GM21381 (cell line): ENCODE measurements around the gene ARHGAP25.

ENCODE experiments used
- ATAC-seq: cut with Tn5 transposase; IDR thresholded peaks from one replicate; pipeline ENCODE4 v1.9.1; 2021; ENCODE audit warnings: mild to moderate bottlenecking, moderate library complexity; ENCODE audit not compliant: unreplicated experiment

ARHGAP25 gene

GRCh38 chr2:68827666-68828065 lies 93.1 kb downstream of the ARHGAP25 start:
- no peak for ATAC-seq

GRCh38 chr2:68828887-68829708 lies 94.5 kb downstream of the ARHGAP25 start:
- no peak for ATAC-seq

GRCh38 chr2:68829749-68830148 lies 95.1 kb downstream of the ARHGAP25 start:
- ATAC-seq = no peak

GRCh38 chr2:68831686-68832232 lies 97.1 kb downstream of the ARHGAP25 start:
- ATAC-seq = no peak

DNA sequence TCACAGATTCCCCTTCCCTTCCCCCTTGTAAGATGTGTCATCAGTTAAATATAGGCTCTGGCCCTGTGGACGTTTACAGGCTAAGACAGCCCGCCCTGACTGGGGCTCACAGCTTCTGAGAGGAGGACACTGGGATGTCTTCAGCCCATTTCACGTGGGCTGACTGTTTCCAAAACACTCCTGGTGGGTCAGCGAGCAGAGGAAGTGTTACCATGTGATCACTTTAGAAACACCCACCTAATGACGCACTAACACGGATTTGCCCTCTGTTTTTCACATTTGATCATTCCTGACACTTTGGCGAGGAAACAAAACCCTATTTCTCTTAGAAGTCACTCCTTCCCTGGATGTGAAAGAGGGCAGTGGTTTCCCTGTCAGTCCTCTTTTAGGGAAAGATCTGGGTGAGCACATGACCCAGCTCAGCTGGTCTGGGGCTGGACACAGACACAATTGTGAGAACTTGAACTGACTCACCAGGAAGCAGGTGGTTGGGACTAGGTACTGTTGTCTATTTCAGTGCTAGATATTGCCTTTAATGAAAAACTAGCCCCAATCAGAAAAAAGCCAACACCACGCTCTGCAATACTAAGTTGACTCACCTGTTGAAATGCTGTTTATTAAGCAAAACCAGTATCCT lies 97.7 kb downstream of the ARHGAP25 start:
- peak; percentile 72 for ATAC-seq

DNA sequence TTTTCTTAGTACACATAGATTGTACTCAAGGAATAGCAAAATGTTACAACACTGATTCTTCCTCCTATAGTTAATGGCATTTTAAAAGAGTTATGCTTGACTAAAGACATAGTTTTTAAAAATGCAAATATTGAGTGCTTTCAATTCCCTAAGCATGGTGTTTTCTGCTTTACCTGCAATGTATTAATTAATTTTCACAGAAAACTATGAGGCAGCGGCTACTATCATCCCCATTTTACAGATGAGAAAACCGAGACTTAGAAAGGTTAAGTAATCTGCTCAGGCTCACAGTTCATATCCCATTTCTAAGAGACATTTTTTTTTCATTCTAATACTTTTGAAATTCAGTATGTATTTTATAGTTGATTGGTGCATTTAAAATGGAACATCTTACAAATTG lies 98.6 kb downstream of the ARHGAP25 start:
- no peak for ATAC-seq

DNA sequence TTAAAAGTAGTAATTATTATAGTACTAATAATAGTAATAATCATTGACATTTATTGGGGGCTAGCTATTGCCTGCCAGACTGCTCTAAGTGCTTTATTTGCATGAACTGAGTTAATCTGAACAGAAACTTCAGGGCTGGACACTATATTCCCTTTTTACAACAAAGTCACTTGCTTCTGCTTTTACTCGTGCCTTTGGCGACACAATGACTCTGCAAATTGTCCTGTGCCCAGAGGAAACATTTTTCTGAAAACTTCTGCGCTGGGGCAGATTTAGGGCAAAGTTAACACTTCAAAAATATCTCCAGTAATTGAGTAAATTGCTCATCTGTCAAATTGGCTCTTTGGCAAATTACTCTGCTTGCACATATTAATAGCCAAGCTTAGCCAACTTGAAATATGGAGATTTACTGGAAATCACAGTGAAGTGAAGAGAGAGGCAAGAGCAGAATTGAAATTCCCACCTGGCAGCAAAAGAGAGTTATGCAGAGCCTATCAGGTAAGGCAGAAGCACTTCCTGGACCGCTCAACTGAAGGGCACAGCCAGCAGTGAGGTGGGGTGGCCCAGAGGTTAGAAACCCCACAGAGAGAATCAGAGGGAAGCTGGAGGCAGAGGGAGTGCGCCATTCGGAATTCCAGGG lies 100.2 kb downstream of the ARHGAP25 start:
- no peak for ATAC-seq

DNA sequence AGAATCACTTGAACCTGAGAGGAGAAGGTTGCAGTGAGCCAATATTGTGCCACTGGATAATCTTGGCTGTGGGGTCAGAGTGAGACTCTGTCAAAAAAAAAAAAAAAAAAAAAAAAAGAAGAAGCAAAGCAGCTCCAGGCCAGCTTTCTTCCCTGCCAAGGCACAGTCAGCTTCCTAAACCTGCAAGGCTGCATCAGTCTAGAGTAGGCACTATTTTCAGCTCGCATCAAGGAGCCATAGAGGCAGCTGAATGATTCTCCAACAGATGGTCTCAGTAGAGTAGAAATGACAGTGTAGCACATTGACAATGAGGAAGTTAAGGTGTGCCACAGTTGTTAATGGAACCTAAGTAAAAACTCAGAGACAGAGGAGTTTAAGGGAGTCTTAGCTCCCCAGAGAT lies 101.0 kb downstream of the ARHGAP25 start:
- no peak for ATAC-seq

DNA sequence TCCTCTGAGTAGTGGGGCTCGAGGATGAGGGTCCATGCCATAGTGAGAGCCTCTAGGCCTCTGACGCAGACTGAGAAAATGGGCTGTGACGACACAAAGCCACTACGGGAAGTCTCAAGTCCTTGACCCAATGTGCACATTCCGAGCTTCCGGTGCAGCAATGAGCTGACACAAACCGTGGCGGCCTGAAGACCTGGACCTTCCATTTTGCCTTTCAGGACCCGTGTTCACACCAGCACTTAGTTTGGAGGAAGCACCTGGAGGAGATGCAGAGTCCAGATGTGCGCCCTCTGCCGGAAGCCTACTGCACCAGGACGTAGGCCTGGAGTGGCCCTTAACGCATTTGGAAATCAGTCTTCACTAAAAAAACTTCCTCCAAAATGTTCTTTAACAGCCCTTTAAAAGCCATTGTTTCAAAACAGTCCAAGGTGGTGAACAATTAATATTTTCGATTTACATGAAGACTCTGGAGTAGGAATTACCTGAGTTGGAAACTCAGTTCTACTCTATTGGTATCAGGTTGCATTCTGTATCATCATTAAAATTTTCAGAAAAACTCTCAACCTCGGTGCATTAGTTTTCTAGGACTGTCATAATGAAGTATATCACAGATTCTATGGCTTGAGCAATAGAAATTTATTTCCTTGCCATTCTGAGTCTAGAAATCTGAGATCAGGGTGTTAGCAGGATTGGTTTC lies 102.7 kb downstream of the ARHGAP25 start:
- ATAC-seq = no peak

- ATAC-seq = peak; percentile 65
Measured at GRCh38 chr2:68837861-68838341, 103.3 kb downstream of the ARHGAP25 start.

DNA sequence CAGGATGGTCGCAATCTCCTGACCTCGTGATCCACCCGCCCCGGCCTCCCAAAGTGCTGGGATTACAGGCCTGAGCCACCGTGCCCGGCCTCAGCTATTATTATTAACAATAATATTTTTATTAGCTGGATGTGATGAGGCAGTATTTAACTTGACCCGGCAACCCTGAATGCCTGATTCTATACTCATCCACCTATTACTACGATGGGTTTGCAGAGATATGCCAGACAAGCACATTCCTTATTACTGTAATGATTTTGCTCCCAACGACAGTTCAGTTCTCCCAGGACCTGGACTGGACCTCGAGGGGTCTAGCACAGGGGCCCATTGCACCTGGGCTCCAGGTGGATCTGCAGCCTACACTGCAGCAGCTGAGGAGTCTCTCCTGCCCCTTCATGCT lies 104.0 kb downstream of the ARHGAP25 start:
- no peak for ATAC-seq

DNA sequence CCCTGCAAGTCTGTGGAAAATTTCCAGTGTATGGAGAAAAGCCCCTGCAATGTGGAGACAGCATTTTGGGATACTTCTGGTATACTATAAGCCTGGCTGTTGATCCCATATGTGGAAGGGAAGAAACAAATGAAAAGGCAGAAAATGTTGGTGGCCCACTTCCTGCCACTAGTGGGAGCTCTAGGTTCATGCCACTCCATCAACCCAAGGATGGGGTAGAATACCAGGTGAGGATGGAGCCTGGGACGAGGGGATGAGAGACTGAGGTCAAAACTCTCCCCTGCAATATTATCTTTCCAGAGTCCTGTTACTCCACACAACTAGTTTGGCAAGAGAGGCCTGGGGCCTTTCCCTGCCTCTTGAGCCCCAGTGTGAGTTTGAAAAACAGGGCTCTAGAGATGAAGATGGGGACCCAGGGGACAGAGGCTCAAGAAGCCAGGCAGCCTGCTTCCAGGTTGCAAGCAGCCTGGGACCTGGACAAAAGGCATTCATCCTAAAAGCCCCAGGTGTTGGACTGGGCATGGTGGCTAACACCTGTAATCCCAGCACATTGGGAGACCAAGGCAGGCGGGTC lies 104.7 kb downstream of the ARHGAP25 start:
- ATAC-seq = no peak

GRCh38 chr2:68845043-68845442 lies 110.4 kb downstream of the ARHGAP25 start:
- ATAC-seq = no peak

- ATAC-seq = no peak
Measured at GRCh38 chr2:68846091-68846490, 111.5 kb downstream of the ARHGAP25 start.

DNA sequence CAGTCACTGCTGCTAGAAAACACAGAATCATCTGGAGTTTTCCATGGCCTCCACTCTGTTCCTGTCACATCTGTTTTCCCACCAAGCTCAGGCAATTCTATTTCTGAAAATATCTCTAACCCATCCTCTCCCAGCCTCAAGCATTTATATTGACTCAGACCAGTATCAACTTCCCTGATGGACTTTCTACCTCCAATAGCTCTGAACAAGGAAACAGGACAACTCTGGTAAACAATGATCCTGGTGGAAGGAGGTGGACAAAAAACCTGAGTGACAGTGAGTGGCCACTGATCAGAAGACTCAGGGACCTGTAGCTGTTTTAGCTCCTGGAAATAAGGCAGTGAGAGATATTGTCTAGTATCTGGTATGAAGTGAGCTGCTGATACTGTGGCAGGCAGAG lies 113.1 kb downstream of the ARHGAP25 start:
- ATAC-seq = no peak

DNA sequence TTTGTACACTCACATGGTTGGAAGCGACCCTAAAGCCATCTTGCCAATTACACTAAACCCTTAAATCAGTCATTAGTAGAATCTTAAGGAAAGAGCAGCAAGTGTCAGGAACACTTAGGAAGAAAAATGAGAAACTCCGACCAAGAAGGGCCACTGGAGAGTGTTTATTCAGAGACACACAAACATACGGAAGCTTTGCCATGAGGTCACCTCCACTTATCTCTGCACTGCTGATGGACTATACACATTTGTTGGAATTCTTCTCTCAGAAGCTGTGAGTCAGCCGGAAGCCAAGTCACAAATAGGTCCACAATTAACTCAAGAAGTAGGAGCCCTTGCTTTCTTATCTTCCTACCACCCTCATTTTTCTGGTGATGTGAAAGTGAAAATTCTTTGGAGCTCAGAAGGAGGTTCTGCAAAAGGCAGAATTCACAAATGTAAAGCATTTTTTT lies 115.0 kb downstream of the ARHGAP25 start:
- no peak for ATAC-seq

DNA sequence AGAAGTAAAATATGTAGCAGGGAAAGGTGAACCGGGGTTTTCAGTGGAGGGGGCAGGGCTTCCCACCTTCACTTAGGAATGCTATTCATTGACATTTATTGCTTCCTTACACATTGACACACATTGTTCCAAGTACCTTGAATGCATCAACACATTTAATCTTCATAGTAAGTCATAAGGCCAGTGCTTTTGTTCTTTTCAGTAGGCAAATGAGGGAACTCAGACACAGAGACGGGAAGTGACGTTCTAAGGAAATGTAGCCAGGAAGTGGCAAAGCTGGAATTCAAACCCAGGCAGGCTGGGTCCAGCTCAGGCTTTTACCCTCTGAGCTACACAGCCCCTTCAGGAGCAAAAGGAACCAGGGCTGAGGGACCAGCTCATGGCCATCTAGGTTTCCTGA lies 115.9 kb downstream of the ARHGAP25 start:
- ATAC-seq = no peak

DNA sequence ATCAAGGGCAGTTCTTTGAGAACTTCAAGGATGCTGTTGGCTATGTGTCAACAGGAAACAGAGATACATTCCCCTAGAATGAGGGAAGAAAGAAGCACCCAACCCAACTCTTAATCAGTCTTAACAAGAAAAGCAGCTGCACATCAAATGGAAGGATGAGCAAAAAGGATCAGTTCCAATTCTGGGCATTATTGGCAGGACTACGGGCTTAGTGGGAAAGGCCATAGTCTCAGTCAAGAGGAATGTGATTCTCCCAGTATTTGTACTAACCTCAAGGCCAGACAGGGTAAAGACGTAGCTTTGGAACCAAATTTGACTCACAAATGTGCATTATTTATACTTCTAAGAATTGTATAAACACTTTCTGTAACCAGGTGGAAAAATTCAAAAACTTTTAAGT lies 118.4 kb downstream of the ARHGAP25 start:
- no peak for ATAC-seq

GRCh38 chr2:68853915-68854314 lies 119.3 kb downstream of the ARHGAP25 start:
- ATAC-seq = no peak

DNA sequence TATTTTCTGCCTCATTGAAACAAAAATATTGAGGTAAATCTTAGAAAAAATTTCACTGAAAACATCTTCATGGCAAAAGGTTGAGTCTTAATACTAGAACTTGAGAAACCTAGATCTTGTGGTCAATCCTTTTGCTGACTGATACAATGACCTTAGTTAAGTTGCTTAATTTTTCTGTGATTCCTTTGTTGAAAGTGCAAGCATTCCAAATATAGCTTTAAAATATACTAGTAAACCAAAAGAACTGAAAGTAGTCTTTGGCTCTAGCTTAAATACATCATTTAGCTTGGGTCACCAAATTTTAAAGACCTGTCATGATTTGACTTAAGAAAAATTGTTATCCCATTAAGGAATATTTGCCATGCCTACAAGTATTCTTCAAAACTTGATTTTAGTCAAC lies 119.9 kb downstream of the ARHGAP25 start:
- ATAC-seq = no peak

GRCh38 chr2:68855550-68855949 lies 120.9 kb downstream of the ARHGAP25 start:
- no peak for ATAC-seq
